HG02588 (cell line): Measurements from ENCODE around the gene PHACTR3.
"Not testable (repeated sequence)": the region's sequence is repeated elsewhere in the genome, so short reads cannot be mapped to it uniquely, and the experiment has no call there.

Experiments used
- ATAC-seq: cut with Tn5 transposase; IDR thresholded peaks from one replicate; pipeline ENCODE4 v1.9.1; 2021; ENCODE audit warnings: mild to moderate bottlenecking, moderate library complexity; ENCODE audit not compliant: unreplicated experiment

PHACTR3 gene

GRCh38 chr20:59836767-59837166 is 232.4 kb downstream of the PHACTR3 start:
- ATAC-seq, result no peak

- peak; percentile 78 for ATAC-seq
Observed at GRCh38 chr20:59837623-59838394, 233.5 kb downstream of the PHACTR3 start.

- no peak for ATAC-seq
Observed at GRCh38 chr20:59839400-59839799, 235.1 kb downstream of the PHACTR3 start.

GRCh38 chr20:59845472-59845871 is 241.1 kb downstream of the PHACTR3 start:
- ATAC-seq, result no peak

GRCh38 chr20:59848182-59848581 is 243.8 kb downstream of the PHACTR3 start:
- no peak for ATAC-seq

GRCh38 chr20:59850018-59850641 is 245.8 kb downstream of the PHACTR3 start:
- ATAC-seq, result no peak

- ATAC-seq, result not testable (repeated sequence)
Observed at GRCh38 chr20:59856526-59856925, 252.2 kb downstream of the PHACTR3 start.

- not testable (repeated sequence) for ATAC-seq
Observed at GRCh38 chr20:59856941-59857340, 252.6 kb downstream of the PHACTR3 start.

- no peak for ATAC-seq
Observed at GRCh38 chr20:59857966-59858365, 253.6 kb downstream of the PHACTR3 start.

GRCh38 chr20:59858425-59858824 is 254.1 kb downstream of the PHACTR3 start:
- no peak for ATAC-seq

GRCh38 chr20:59861401-59861800 is 257.1 kb downstream of the PHACTR3 start:
- no peak for ATAC-seq

GRCh38 chr20:59863058-59863457 is 258.7 kb downstream of the PHACTR3 start:
- no peak for ATAC-seq

GRCh38 chr20:59864726-59865125 is 260.4 kb downstream of the PHACTR3 start:
- ATAC-seq, result no peak

GRCh38 chr20:59866338-59866737 is 262.0 kb downstream of the PHACTR3 start:
- ATAC-seq, result no peak

- no peak for ATAC-seq
Observed at GRCh38 chr20:59871096-59871495, 266.8 kb downstream of the PHACTR3 start.

GRCh38 chr20:59873409-59873808 is 269.1 kb downstream of the PHACTR3 start:
- ATAC-seq, result no peak

GRCh38 chr20:59880198-59880597 is 275.9 kb downstream of the PHACTR3 start:
- ATAC-seq, result no peak

- ATAC-seq, result no peak
Observed at GRCh38 chr20:59884494-59884893, 280.2 kb downstream of the PHACTR3 start.

GRCh38 chr20:59888050-59888449 is 283.7 kb downstream of the PHACTR3 start:
- no peak for ATAC-seq

GRCh38 chr20:59890035-59890434 is 285.7 kb downstream of the PHACTR3 start:
- not testable (repeated sequence) for ATAC-seq

- no peak for ATAC-seq
Observed at GRCh38 chr20:59891581-59891980, 287.2 kb downstream of the PHACTR3 start.

GRCh38 chr20:59895908-59896307 is 291.6 kb downstream of the PHACTR3 start:
- no peak for ATAC-seq
